Superior temporal gyrus (tissue), 1 donor: ENCODE data around the gene FUT7.

Experiments used
- DNase-seq: peaks from one replicate; pipeline ENCODE4 v3.0.0-alpha.2; 2016; ENCODE audit errors: extremely low spot score

The FUT7 gene

DNA sequence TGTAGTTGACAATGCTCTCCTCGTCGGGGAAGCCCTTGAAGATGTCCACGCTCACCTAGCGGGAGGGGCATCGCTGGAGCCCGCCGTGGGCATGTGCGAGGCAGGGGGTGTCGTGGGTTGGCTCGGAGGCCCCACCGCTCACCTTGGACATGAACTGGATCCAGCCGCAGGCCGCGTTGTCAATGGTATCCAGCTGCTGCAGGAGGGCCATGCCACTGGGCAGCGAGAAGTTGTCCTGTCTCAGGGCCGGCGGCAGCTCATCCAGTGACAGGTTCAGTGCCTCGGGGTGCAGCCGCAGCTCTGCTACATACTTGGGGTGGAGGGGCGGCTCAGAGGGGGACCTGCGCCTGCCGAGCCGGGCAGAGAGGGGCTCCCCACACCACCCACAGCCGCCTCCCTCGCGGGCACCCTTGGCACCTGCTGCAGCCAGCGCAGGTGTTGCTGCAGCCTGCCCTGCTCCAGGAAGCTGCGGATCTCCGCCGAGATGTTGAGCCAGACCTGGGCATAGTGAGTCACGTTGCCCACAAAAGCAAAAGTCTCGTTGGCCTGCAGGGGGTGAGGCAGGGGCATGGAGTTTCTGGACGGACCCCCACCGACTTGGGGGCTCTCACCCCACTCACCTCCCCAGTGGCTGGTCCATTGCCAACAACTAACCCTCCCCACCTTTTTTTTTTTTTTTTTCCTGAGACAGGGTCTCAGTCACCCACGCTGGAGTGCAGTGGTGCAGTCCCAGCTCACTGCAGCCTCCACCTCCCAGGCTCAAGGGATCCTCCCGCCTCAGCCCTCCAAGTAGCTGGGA lies 12.9 kb downstream of the FUT7 start:
- DNase-seq, result no peak

- DNase-seq, result no peak
These were observed 13.9 kb downstream of the FUT7 start for GRCh38 chr9:137017791-137018497.

DNA sequence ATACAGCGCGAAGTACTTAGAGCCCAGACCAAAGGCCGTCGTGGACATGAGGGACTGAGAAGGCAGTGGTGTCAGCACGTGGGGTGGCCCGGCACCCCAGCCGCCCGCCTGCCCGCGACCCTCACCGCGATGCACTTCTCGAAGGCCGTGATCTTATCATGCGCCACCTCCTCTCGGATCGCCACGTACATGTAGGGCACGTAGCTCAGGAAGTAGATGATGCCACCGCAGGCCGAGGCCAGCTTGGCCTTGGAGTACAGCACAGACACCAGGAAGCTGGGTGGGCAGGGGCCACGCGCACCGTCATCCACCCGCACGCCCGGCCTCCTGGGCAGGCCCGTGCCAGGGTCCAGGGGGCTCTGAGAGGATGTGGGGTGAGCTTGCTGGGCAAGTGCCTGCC lies 14.8 kb downstream of the FUT7 start:
- no peak for DNase-seq

DNA sequence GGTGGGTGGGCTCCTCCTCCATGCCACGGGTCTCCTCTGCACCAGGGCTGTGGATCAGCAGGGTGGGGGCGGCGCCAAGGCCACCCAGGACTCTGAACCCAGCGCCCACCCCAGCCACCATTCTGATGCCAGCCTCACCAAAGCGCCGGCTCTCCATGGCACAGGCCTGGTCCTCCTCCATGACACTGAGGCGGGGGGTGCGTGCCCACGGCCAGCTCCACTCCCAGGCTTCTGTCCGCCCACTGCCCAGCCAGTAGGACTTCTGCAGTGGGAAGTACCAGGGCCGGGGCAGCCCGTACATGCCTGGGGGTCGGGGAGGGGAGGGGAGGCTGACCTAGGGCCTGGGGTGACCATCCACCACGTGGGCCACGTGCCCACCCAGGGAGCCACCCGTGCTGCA lies 15.5 kb downstream of the FUT7 start:
- DNase-seq, result no peak

GRCh38 chr9:137015976-137016375 lies 15.9 kb downstream of the FUT7 start:
- DNase-seq, result no peak

- no peak for DNase-seq
These were observed 16.4 kb downstream of the FUT7 start for GRCh38 chr9:137015540-137015930.

DNA sequence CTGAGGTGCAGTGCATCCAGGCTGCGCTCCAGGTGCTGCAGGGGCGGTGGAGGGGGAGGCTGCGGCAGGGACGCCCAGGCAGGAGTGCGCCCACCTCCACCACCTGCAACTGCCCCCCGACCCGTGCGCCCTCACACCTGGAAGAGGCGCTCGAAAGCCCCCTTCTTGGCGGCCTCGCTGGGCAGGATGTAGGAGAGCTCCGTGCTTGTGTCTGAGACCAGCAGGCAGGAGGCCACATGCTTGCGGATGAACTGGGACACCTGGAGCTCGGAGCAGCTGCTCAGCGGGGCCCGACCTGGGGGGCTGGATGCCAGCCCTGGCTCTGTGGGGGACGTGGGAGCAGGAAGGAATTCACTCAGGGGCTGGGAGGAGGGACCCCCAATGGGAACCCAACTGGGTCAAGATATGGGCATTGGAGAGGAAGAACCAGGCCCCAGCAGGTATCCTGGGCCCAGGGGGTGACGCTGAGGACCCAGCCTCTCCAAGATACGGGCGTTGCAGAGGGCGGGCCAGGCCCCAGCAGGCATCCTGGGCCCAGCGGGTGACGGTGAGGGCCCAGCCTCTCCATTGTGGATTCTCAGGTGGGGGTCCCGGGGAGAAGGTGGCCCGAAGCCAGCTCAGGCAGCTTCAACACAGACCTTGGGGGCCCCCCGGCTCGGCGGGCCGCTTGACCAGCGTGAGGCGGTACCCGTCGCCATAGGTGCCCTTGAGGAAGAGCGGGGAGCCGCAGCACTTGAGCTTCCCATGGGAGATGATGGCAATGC lies 16.9 kb downstream of the FUT7 start:
- no peak for DNase-seq

- no peak for DNase-seq
These were observed 17.7 kb downstream of the FUT7 start for GRCh38 chr9:137014166-137014565.

GRCh38 chr9:137013571-137013940 lies 18.3 kb downstream of the FUT7 start:
- DNase-seq, result no peak

DNA sequence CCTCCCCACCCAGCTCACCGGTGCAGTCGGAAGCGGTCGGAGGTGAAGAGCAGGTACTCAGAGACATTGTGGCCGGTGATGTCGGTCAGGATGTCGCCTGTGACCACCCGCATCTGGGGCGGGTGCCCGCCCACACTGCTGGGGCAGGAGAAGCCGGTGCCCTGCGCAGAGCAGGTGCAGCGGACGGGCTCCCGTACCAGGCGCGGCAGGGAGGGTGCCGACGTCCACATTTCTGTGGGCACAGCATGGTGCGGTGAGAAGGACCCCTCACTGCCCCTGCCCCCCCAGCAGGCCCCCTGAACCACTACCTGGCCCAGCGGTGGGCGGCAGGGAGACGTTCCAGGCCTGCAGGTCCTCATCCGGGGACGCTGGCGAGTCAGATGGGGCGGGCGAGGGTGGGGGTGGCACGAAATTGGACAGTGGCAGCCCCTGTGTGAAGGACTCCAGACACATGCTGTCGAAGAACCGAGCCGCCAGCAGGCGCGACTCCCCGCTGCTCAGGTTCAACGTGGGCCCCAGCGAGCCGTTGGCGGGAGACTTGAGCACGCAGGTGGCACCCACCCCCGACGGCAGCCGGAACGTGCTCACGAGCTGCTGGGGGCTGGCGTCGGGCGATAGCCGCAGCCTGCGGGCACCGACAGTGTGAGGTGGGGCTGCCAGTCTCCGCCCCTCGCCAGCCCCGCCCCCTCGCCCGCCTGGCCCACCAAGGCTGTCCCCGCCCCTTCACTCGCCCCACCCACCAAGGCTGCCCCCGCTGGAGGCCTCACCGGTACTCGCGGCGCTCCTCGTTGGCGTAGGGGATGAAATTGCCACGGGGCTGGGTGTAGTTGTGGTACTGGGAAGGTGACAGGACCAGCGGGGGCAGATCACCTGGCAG lies 19.0 kb downstream of the FUT7 start:
- DNase-seq, result no peak

GRCh38 chr9:137011907-137012675 lies 19.8 kb downstream of the FUT7 start:
- DNase-seq, result no peak

DNA sequence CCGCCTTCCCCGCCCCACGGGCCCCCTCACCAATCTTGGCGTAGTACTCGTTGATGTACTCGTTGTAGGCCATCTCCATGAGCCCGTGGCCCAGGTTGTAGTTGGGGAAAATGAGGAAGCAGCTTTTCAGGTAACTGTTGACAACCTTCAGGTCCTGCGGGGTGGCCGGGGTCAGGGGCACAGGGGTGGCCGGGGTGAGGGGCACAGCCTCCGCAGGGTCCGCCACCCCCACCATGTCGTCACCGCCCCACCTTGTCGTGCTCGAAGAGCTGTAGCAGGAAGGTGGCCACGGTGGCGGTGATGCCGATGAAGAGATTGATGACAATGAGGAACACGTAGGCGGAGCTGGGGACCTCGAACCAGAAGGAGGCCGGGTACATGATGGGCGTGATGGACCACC lies 20.7 kb downstream of the FUT7 start:
- no peak for DNase-seq

GRCh38 chr9:137009938-137010732 lies 21.8 kb downstream of the FUT7 start:
- no peak for DNase-seq

DNA sequence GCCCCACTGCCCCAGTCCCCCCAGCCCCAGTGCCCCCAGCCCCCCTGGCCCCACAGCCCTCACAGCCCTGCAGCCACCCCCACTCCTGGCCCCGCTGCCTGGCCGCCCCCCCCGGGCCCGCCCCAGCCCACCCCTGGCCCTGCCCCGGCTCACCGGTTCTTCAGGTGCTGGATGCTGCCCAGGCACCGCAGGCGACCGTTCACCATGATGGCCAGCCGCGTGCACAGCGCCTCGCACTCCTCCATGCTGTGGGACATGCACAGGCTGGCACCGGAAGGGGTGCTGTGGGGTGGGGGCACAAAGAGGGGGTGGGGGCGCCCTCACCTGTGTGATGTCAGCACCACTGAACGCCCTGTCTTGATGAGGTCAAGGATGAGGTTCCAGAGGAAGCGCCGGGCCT lies 22.7 kb downstream of the FUT7 start:
- no peak for DNase-seq

- no peak for DNase-seq
These were observed 23.6 kb downstream of the FUT7 start for GRCh38 chr9:137008312-137008711.

DNA sequence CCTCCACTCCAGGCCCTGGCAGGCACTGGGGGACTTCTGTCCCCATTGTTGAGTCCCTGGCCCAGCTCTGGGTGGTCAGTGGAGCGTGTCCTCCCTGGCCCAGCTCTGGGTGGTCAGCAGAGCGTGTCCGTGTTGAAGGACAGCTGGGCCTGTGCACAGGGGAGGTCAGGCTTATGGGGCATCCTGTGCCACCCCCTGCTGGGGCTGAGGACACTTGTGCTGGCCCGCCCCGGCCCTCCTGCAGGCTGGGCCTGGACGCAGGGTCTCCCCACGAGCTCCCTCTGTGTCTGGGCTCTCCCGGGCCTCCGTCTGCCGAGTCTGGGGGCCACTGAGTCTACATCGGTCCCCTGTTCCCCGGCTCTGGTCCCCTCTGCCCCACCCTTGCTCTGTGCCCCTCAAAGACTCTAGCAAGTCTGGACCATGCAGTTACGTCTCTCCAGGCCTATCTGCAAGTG lies 24.0 kb downstream of the FUT7 start:
- no peak for DNase-seq

- no peak for DNase-seq
These were observed 24.6 kb downstream of the FUT7 start for GRCh38 chr9:137007108-137007815.

DNA sequence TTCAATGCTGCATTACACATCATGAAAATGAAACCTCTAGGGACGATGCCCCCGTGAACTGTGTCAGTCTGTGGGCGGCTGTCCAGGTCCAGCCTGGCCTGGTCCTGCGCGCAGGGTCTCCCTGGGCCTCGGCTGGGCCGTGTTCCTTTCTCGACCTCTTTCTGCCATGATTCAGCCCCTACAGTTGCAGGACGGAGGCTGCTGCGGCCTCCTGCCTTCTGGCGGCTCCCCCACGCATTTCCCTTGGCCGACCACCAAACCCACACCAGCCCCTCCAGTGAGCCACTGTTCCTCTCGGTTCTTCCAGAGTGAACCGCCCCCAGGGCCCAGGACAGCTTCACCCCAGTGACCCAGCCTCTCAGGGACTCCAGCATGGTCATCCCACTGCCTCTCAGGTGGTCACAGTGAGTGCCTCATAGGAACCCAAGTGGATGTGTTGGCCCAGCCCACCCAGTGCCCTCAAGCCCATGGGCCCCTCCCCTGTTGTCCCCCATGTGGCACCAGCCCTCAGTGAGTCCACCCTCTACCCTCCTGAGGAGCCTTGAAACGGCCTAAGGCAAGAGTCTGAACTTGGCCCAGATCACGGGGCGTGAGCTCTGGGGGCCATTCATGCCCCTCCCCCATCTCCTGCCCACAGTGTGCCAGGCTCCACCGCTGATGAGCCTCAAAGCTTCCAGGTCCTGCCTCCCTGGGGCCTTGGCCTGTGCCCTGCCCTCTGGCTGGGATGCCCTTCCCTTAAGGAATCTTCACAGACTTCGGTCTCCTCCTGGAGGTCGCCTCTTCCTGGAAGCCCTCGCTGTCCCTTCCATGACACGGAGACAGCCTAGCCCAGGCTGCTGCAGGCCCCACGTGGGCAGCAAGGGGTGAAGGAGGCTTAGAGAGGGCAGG lies 25.5 kb downstream of the FUT7 start:
- no peak for DNase-seq
